ENCODE results near the gene SPATA32.

SPATA32 gene

DNA sequence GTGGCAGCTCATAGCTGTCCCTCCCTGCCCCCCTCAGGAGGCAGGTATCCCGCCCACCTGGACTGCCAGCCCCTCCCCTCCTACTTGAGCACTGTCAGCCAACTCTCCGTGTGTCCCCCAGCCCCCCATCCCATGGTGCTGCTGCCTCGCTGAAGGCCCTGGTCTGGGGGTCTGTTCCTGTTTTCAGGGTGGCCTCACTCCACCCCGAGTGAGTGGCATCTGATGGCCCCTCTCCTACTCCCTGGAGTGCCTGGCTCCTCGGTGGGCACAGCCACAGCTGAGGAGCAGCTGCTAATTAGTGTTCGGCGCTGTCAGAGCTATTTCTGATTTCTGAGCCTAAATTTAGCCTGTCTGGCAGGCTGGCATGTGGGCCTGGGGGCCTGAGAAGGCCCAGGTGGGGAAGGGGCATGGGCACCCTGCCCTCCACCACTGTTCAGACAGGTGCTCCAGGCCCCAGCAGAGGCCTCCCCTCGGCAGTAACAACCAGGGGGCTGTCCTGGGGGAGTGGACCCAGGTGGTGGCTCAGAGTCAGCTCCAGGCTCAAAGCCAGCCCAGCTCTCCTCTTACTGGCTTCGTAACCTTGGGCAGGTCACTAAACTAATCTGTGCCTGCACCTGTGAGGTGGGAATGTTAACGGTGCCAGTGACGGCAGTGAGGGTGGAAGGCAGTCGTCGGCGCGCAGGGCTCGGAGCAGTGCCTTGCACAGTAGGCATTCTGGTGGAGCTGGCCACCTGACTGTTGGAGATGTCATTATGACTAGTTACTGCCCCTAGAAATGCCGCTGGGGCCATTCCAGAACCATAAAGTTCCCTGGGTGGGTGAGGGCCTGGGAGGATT is 33.8 kb downstream of the SPATA32 start:
- H3K4me3 ChIP-seq (ENCODE audit: low read depth, low read length): no peak overlapping the region
- TF ChIP-seq, protein P1, sequence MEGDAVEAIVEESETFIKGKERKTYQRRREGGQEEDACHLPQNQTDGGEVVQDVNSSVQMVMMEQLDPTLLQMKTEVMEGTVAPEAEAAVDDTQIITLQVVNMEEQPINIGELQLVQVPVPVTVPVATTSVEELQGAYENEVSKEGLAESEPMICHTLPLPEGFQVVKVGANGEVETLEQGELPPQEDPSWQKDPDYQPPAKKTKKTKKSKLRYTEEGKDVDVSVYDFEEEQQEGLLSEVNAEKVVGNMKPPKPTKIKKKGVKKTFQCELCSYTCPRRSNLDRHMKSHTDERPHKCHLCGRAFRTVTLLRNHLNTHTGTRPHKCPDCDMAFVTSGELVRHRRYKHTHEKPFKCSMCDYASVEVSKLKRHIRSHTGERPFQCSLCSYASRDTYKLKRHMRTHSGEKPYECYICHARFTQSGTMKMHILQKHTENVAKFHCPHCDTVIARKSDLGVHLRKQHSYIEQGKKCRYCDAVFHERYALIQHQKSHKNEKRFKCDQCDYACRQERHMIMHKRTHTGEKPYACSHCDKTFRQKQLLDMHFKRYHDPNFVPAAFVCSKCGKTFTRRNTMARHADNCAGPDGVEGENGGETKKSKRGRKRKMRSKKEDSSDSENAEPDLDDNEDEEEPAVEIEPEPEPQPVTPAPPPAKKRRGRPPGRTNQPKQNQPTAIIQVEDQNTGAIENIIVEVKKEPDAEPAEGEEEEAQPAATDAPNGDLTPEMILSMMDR (IDR thresholded peaks at IDR 0.05; ENCODE audit: low read depth, low read length, missing control alignments): no peak
- in situ Hi-C loops (cut with HindIII; ENCODE audit: low sequenced_read_pairs): no loop called here
- no peak for DNase-seq (ENCODE audit: low read depth)

DNA sequence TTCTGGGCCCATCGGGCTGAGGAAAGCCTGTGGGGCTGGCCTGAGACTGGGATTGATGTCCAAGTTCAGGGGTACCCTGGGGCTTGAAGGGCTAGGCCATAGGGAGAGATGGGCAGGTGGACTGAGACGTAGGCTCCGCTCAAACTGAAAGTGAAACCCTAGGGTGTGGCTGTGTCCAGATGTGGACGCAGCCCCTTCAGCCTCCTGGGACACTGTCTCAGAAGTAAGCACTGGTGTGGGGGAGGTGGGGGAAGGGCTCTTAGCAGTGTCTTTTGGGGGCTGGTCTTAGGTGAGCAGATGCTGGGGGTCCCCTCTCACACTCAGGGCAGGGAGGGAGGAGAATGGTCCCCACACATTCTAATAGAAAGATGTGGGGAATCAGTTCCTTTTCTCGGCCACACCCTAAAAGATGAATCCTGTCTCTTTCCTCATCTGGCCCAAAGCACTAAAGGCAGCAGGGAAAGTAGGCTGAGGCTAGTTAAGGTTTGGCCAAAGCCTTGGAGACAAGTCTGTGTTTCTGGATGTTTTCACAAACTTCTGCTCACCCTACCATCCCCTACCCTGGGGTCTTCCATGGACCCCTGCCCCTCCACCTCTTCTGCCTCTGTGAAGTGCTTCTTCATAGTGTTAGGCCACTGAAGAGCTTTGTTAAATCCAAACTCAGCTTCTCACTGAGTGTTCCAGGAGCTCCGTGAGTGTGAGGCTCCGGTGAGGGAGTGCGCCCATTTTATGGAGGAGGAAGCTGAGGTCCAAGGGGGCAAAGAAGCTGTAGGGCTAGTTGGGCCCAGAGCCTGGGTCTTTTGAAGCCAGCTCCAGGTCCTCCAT is 34.6 kb downstream of the SPATA32 start:
- TF ChIP-seq, protein P1 (IDR thresholded peaks at IDR 0.05; ENCODE audit: low read depth, low read length, missing control alignments): no peak
- no peak overlapping the region for H3K4me3 ChIP-seq (ENCODE audit: low read depth, low read length)
- in situ Hi-C loops (cut with HindIII; ENCODE audit: low sequenced_read_pairs): no loop called here
- no peak for DNase-seq (ENCODE audit: low read depth)

DNA sequence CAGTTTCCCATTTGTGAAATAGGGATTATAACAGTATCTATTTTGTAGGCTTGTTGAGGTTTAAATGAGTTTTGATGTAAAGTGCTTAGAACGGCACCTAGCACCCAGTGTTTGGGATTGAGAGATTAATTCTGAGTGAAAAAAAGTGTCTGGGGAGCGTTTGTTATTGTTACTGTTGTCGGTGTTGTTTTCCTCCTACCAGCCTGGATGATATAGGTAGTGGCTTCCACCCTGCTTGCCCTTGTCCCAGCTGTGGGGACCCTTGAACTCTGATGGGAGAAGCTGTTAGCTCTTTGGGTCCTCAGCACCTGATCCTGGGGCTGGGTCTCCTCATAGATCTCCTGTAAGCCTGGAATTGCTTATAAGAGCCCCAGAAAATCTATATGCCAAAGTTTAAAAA is 35.3 kb downstream of the SPATA32 start:
- H3K4me3 ChIP-seq (ENCODE audit: low read depth, low read length): no peak overlapping the region
- in situ Hi-C loops (cut with HindIII; ENCODE audit: low sequenced_read_pairs): no loop called here
- TF ChIP-seq, protein P1 (IDR thresholded peaks at IDR 0.05; ENCODE audit: low read depth, low read length, missing control alignments): no peak
- no peak for DNase-seq (ENCODE audit: low read depth)

DNA sequence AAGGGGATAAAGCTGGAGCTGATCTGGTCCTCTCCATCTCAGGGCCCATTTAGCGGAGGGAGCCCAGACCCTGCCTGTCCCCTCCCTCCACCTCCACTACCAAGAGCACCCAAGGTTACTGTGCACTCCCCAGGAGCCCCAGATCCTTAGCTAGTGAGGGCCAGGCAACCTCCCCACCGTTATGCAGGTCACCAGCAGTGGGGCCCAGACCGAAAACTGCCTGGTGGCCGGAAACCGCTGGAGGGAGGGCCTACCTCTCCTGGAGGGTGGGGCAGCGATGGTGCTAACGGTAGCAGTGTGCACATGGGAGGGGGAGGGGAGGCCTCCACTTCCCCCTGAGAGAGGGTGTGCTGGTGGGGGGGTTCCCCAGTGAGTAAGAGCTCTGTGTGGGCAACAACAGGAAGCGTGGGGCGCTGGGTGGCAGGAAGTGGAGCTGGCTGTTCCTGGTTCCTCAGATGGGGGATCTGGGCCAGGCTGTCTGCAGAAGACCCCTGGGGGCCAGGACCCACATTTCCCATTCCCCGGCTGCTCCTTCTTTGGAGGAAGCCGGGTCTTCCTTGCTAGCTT is 35.8 kb downstream of the SPATA32 start:
- no peak for DNase-seq (ENCODE audit: low read depth)
- no peak overlapping the region for H3K4me3 ChIP-seq (ENCODE audit: low read depth, low read length)
- TF ChIP-seq, protein P1 (IDR thresholded peaks at IDR 0.05; ENCODE audit: low read depth, low read length, missing control alignments): no peak
- in situ Hi-C loops (cut with HindIII; ENCODE audit: low sequenced_read_pairs): no loop called here

DNA sequence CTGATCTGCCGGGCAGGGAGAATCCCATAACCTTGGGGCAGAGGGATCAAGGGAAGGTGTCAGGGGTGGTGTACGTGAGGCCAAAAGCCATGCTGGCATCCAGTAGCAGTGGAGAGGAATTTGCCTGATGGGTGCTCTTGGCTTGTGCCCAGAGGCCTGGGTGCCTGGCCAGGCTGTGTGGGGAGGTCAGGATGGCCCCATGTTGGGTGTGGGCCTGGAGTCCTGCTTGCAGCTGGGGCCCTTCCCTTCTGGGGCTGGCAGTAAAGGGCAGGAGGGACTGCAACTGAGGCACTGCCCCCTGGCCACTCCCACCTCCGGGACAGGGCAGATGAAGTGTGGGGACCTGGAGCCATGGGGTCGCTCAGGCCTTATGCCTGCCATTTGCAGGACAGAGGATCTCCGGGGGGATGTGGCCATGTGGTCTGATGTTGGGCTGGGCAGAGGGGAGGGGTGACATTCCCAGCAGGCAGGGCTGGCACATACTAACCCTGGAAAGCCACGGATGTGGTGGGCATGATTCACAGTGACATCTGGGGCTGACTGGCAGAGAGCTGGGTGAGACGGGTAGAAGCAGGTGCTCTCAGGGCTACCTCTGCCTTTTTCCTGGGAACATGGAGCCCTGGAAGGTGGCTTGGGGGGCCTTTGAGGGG is 36.7 kb downstream of the SPATA32 start:
- TF ChIP-seq, protein P1 (IDR thresholded peaks at IDR 0.05; ENCODE audit: low read depth, low read length, missing control alignments): no peak
- H3K4me3 ChIP-seq (ENCODE audit: low read depth, low read length): no peak overlapping the region
- DNase-seq (ENCODE audit: low read depth): no peak
- in situ Hi-C loops (cut with HindIII; ENCODE audit: low sequenced_read_pairs): no loop called here

DNA sequence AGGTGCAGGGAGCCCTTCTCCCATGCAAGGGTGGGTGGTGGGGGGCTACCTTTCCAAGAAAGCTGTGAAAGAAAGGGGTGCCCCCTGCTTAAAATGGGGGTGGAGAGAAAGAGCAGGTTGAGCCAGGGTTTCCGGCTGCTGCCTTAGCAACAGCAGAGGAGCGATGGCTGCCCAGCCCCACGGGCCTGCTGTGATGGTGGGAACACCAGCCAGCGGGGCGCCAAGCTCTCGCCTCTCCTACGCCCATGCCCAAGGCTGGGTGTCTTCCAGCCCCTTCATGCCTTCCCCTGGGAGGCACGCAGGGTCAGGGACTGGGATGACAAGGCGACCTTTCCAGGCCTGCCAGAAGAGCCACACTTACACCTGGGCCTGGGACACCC is 37.2 kb downstream of the SPATA32 start:
- TF ChIP-seq, protein P1 (IDR thresholded peaks at IDR 0.05; ENCODE audit: low read depth, low read length, missing control alignments): no peak
- in situ Hi-C loops (cut with HindIII; ENCODE audit: low sequenced_read_pairs): loop anchor here (25.0 kb wide), 1 partner anchor 638 kb away; no protein-coding TSS in a partner anchor
- no peak overlapping the region for H3K4me3 ChIP-seq (ENCODE audit: low read depth, low read length)
- no peak for DNase-seq (ENCODE audit: low read depth)
